GM18868 (cell line): ENCODE measurements around the gene SLC38A3.
A peak's percentile ranks its signal among the peaks of the same experiment; 100 is the strongest.
"Not testable (repeated sequence)": the region's sequence is repeated elsewhere in the genome, so short reads cannot be mapped to it uniquely, and the experiment has no call there.

ENCODE experiments used
- ATAC-seq: cut with Tn5 transposase; IDR thresholded peaks from one replicate; pipeline ENCODE4 v1.9.1; 2021; ENCODE audit warnings: mild to moderate bottlenecking, moderate library complexity; ENCODE audit not compliant: unreplicated experiment

Gene SLC38A3

DNA sequence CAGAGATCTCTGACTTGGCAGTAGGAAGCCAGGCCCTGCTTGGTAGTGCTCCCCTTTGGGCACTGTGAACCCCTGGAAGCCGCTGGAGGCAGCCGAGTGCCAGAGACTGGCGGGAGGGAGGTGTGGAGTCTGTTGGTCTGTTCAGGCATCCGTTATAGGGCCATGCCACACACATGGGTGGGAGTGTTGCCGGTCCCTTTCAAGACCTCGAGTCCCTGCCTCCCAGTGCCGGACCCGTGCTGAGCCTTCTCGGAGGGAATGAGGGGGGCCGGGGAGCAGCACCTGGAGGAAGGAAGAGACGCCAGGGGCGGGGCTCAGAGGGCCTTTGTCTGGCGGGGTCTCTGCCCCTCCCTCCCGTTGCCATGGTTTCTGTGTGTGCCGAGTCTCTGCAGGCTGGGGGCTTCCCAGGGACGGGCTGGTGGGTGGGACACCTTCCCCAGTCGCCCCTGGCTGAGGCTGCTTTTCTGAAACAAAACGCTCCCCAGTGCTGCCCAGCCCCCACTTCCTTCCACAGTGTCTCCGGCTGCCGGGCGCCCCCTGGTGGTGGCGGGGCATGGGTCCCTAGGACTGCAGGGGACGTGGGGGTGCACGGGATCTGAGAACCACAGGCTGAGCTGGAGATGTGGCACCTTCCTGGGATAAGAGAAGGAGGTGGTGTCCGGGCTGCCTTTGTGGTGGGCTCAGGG, 40.9 kb downstream of the SLC38A3 start:
- ATAC-seq: peak; percentile 70

DNA sequence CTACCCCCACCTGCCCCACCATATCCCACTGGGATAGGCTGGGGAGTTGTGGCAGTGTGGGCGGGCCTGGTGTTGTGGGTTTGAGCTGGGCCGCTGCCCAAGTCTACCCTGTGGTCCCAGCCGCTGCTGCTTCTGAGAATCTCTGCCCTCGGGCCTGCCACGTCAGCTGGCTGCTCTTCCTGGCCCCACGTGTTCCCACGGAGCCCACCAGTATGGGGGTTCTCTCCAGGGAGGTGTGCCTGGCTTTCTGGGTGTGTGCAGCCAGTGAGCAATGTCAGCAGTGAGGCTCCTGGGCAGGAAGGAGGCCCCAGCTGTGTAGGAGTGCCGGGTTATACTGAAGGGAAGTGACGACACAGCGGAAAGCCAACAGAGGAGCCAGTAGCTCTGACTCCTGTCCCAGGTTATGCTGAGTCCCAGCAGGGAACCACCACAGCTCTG, 41.5 kb downstream of the SLC38A3 start:
- ATAC-seq: peak; percentile 72

DNA sequence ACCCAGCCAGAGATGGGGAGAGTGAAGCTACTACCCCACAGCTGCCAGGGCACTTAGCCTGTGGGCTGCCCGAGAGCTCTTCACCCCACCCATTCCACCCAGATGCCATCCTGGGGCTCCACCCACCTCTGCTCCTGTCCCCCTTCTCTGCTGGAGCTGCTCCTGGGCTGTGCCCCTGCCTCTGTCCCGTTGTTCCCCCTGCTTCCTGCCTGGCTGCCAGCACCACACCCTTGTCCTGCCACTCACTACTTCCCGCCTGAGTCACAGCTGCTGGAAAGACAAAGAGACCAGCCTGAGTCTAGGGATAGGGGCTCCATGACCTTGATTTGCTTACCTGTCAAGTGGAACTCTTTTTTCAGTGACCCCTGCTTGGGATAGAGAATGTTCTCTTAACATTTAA, 43.3 kb downstream of the SLC38A3 start:
- no peak for ATAC-seq

DNA sequence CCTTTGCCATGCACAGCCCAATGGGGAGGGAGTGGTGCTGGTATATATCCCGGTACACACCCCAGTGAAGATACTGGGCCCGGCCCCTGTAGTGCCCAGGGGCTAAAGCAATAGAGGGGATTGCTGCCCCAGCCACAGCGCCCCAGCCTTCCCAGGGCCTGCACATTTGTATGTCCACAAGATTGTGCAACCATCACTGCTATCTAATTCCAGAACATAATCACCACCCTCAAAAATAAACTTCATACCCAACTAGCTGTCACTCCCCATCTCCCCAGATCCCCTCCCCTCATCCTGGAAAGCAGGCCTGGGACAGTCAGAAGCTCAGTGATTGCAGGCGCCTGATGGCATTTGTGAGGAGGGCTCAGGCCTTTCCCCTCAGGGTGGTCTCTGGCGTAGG, 44.4 kb downstream of the SLC38A3 start:
- ATAC-seq: no peak

DNA sequence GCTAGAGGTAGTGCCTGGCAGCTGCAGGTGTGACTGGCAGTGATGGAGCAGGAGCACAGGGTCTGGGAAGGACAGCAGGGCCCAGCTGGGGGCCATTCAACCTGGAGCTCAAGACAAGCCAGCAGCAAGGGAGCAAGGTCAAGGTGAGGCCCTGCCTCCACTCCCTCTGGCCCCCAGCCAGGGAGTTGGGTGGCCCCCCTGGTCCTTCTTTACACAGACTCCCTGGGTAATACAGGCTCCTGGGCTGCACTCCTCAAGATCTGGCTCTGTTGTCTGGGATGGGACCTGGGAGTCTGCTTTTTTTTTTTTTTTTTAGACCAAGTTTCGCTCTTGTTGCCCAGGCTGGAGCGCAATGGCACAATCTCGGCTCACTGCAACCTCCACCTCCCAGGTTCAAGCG, 45.4 kb downstream of the SLC38A3 start:
- ATAC-seq: no peak

DNA sequence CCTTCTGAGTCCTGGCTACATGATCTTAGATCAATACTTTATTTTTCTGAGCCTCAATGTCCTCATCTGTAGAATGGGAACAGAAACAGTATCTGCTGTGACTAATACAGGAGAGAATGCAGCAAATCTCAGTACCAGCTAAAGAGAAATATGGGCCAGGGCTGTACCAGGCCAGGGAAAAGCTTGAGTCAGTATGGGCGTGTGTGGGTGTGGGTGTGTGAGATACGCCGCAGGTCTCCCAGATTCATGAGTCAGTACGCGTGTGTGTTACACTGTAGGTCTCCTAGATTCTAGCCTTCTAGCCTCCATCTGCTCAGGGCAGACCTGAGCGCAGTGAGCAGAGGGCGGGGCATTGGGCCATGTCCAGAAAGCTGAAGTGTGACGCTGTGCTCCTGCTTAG, 46.1 kb downstream of the SLC38A3 start:
- ATAC-seq: no peak

DNA sequence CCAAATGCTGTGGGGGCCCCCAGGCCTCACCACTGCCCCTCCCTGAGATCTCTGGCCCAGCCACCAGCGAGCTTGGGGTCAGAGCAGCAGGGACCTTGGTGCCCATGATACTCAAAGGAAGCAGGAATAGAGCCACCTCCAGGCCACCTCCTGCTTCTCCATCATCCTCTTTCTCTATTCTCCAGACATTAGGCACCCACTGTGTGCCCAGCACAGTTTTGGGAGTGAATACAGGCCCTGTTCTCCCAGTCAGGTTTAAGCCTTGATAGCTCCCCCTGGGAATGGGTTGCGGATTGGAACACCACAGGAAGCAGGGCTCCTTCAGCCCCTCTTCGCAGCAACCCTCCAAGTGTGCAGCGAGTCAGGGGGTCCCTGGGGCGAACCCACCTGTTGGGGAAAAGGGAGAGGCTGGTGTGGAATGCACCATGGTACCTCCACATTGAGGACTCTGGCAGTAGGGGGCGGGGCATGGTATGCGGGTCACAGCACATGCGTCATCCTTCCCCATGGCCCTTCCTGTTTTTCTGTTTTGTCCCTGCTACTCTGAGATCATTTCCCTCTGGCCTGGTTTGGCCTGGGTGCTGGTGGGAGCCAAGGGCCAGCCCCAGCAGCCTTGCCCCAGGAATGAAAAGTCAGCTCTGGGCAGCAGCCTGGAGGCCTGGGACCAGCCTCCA, 49.6 kb downstream of the SLC38A3 start:
- ATAC-seq: no peak

DNA sequence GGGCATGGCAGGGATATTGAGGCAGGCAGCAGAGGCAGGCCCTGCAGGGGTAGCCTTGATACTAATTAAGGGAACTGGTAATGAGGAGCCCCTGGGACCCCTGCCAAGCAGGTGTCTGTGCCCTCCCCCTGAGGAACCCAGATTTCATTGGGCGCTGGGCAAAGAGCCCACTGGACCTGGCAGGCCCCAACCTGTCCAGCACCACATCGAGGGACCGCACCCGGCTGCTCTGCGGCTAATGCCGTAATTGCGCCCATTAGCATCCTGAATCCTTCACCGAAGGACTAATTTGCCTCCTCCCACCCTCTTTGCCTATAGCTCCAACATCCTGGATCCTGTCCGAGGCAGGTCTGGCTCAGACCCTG, 50.2 kb downstream of the SLC38A3 start:
- no peak for ATAC-seq

DNA sequence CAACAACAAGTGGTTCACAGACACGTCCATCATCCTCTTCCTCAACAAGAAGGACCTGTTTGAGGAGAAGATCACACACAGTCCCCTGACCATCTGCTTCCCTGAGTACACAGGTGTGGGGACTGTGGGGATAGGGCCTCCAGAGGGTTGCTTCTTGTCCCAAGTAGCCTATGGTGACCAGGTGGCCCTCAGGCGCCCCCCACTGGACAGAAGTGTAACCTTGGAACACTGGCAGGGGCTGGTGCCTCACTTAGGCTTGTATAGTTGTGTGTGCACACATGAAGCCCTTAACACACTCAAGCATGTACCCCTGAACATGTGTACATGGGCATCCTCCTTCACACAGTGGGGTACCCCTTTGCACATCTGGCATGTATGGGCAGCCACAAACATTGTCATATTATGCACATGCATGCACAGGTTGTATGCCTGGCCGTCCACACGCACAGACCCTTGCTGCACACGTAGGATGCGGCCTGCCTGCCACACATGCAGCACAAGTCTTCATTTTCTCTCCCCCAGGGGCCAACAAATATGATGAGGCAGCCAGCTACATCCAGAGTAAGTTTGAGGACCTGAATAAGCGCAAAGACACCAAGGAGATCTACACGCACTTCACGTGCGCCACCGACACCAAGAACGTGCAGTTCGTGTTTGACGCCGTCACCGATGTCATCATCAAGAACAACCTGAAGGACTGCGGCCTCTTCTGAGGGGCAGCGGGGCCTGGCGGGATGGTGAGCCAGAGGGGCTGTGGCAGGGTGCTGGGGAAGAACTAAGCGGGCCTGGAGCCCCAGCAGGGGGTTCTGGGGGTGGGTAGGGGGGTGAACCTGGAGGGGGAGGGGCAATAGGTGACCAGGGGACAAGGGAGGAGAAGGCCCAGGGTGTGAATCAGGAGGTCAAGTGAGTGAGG, 52.2 kb downstream of the SLC38A3 start:
- ATAC-seq: no peak

DNA sequence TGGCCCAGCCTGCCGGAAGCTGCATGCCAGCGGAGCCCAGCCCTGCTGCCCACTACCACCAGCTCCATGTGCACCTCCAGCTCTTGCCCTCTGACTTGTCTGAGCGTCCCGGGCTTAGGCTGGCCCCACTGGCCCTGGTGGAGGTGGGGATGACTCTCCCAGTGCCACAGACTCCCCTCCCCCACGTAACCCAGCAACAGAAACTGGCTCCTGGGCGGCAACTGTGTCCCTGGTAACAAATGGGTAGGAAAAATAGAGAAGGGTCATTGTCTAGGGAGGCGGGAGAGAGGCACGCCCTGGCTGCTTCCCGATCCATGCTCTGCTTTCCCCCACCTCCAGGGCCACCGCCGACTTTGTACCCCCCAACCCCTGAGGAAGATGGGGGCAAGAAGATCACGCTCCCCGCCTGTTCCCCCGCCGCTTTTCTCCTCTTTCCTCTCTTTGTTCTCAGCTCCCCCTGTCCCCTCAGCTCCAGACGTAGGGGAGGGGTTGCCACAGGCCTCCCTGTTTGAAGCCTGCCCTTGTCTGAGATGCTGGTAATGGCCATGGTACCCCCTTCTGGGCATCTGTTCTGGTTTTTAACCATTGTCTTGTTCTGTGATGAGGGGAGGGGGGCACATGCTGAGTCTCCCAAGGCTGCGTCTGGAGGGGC, 53.1 kb downstream of the SLC38A3 start:
- no peak for ATAC-seq

DNA sequence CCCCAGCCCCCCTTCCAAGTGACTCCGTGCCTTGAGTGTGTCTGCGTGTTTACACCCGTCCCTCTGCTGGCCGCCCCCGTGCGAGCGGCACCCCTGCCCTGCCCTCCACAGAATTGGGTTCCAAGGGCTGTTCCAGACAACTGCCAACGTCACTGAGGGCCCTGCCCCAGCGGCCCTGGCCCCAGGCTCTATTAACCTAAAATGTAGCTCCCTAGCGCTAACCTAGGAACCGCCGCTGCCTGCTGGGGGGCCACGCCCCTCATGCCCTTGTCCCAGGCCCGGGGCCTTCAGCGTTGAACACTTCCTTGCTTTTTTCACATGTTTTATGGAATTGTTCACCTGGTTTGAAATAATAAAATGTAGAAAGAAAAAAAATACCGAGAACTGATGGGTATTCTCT, 53.9 kb downstream of the SLC38A3 start:
- ATAC-seq: no peak

DNA sequence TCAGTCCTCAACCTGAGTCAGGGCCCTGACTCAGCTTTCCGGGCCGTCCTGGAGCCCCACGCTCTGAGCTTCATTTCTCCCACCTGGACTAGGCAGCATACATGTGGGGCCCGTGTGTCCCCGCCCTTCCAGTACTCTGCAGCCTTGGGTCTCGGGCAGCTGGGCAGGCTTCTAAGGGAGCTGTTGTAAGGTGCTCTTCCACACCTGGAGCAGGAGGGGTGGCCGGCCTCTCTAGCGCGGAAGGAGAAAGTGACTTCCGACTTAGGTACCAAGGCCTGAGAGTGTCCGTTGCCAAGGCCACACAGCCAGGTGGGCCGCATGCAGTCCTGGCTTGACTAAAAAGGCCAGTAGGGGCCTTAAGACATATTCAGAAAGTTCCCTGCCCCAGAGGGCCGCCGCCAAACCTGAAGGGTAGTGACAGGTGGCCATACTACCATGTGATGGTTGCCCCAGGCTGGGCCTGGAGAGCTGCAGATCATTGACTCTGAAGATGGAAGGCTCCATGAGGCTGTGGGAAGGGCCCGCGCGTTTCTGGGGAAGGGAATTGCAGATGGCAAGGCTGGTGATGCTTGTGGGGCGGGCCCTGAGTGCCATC, 54.5 kb downstream of the SLC38A3 start:
- peak; percentile 18 for ATAC-seq

DNA sequence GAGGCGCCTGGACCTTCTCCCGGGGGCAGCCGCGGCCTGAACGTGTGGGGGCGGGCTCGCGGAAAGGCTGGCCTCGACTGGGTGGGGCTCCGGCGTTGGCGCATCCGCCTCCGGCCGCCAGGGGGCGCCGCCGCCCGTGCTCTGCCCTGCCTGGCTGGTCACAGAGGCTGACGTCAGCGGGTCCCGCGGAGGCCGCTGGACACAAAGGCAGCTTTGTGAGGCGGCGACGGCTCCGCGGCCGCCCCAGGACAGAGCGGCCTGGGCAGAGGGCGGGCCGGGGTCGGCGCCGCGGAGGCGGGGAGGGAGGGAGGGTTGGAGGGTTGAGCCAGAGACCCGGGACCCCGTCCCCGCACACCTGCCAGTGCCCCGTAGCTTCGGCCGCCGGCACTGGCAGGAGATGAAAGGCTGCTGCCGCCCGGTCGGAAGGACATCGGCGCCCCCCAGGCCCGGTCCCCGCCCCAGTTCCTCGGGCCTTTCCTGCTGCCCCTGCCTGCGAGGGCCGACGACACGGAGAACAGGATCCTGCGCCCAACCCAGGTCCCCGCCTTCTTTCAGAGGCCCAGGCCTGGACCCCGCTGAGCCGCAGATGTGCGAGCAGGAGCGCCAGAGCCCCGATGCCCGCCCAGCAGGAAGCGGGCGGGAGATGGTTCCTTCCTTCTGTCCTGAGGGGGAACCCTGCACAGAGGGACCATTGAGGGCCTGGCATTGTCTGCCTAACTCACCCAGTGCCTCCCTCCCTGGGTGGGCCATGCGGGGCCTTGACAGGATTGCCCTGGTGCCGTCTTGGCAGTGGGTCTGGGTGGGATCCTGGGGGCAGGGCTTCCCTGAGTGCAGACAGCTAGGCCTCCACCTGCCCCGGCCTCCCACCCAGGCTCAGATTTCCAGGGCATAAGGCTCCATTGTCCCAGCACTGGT, 55.2 kb downstream of the SLC38A3 start:
- peak; percentile 89 for ATAC-seq

DNA sequence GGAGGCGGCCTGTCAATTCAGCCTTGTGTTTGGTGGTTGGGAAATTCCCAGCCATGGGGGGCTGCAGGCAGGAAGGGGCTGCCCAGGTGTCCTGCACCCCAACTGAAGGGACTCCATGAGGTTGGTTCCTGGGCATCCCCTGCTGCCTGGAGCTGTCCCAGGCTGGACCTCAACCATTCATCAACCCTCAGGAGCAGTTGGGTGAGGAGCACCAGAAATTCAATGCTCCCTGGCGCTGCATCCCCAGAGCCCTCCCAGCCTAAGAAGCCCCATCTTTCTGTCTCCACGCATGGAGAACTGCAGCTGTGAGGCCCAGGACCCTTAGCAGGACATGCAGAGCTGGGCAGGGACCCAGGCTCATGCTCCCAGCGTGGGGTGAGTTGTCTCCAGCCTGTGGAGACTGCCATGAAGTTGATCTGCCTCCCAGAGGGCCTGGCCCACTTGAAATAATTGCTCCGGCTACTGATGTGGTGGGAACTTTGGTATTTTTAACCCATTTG, 55.9 kb downstream of the SLC38A3 start:
- no peak for ATAC-seq

DNA sequence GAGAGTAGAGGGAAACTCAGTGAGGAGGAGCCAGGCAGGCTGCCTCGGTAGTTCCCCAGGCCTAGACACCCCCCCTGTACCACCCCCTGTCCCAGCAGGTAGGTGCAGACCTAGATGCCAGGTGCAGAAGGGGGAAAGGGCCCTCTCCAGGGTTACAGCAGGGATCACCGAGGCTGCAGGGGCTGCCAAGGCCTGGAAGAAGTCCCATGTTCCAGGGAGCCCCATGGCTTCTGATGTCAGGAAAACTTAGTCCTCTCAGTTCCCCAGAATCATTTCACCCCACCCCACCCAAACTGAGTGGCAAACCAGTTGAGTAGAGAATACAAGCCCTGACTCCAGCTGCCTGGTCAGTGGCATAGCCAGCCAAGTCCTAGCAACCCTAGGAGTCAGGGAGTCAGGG, 56.4 kb downstream of the SLC38A3 start:
- ATAC-seq: no peak

DNA sequence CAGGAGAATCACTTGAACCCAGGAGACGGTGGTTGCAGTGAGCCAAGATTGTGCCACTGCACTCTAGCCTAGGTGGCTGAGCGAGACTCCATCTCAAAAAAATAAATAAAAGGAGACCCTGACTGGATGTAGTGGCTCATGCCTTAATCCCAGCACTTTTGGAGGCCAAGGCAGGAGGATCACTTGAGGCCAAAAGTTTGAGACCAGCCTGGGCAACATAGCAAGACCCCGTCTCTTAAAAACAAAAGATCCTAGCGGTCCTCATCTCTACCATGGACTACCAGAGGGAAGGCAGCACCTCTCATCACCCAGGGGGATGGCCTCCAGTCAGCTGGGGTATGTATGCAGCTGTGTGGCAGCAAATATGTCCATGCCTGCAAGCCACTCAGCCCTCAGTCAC, 57.1 kb downstream of the SLC38A3 start:
- not testable (repeated sequence) for ATAC-seq

DNA sequence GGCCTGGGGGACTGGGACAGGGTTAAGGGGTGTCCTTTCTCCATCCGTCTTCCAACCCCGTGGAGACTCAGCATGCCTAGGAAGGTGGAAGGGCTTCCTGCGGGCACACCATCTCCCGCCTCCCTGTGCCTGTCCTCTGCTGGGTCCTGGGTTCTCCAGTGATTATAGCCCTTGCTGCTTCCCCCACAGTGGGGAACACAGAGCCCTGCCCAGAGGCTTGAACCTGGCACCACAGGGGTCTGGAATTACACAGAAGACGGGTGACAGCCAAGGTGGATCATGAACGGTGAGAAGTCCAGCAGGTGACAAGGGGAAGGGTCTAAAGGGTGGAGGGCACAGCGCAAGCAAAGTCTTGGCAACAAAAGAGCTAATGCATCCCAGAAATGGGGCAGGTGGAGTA, 57.7 kb downstream of the SLC38A3 start:
- no peak for ATAC-seq

DNA sequence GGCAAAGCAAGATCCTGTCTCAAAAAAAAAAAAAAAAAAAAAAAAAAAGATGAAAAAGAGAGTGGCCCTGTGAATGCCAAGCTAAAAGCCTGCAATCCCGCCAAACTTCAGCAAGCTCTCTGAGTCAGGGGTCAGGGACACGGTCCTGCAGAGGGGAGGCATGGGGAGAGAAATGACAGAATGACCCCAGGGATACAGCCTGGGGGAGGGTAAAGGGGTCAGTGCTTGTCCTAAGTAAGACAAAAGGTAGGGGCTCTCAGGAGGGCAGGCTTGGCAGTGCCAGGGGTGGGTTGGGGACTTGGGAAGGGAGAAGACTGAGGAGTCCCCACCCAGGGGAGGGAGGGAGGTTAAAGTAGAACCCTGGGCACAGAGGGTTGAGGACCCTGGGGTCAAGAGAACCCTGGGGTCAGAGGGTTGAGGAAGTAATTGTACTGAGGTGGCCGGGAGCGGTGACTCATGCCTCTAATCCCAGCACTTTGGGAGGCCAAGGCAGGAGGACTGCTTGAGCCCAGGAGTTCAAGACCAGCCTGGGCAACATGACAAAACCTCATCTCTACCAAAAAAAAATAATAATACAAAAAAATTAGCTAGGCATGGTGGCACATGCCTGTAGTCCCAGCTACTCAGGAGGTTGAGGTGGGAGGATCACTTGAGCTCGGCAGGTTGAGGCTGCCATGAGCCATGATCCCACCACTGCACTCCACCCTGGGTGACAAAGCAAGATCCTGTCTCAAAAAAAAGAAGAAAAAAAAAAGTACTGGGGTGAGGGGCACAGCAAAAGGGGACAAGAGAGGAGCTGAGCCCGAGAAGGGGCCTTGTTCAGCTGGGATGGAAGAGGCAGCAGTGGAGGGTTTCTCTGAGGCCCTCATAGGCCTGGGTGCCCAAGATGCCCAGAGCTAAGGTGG, 58.7 kb downstream of the SLC38A3 start:
- no peak for ATAC-seq
